Activated CD4-positive, alpha-beta T cell treated with anti-CD3 and anti-CD28 coated beads, Interleukin-2, amount 10 ng/mL, durations not matched to agents 24 days and 14 days (primary cell): Measurements from ENCODE around the gene ALDH1L1. TPM values are rescaled to one million over a fixed set of nuclear protein-coding genes. Genes with fewer than 3 reads are reported as not detected.

Source experiments
- DNase-seq: peaks from one replicate; pipeline ENCODE4 v3.0.0; 2022
- H3K27ac Mint-ChIP-seq: one replicate; pipeline ENCODE4 v1.8.0; 2022; ENCODE audit warnings: mild to moderate bottlenecking, mixed read lengths
- H3K27me3 Mint-ChIP-seq: one replicate; pipeline ENCODE4 v1.8.0; 2022; ENCODE audit warnings: mixed read lengths
- H3K36me3 Mint-ChIP-seq: one replicate; pipeline ENCODE4 v1.8.0; 2022; ENCODE audit warnings: low read depth, mild to moderate bottlenecking, mixed read lengths
- H3K4me1 Mint-ChIP-seq: one replicate; pipeline ENCODE4 v1.8.0; 2021; ENCODE audit warnings: mixed read lengths
- H3K4me3 Mint-ChIP-seq: one replicate; pipeline ENCODE4 v1.8.0; 2022; ENCODE audit warnings: mild to moderate bottlenecking, moderate library complexity, mixed read lengths
- H3K9me3 Mint-ChIP-seq: one replicate; pipeline ENCODE4 v1.8.0; 2021; ENCODE audit warnings: mixed read lengths
- intact Hi-C: fragments of 100-400 bp; cut with micrococcal nuclease; formaldehyde crosslinking; loops from one replicate; pipeline ENCODE4 v1.15.1; 2023
- total RNA-seq: library from RNA; stranded (reverse); gene quantifications from 2 replicates; pipeline ENCODE4 v1.2.3, GENCODE V29; 2022

Gene ALDH1L1
- total RNA-seq, 1 donor from 2014 or later, result not detected

GRCh38 chr3:126110431-126111125 lies 69.8 kb downstream of the ALDH1L1 start:
- H3K9me3 Mint-ChIP-seq, result no peaks in the 10 kb centered on the region
- H3K27me3 Mint-ChIP-seq, result no peaks in the 10 kb centered on the region
- intact Hi-C loops, result loop anchor here (5.0 kb wide), 1 partner anchor 837 kb away; no protein-coding TSS in a partner anchor
- no peak overlapping the region for H3K4me3 Mint-ChIP-seq
- no peak overlapping the region for H3K27ac Mint-ChIP-seq
- H3K36me3 Mint-ChIP-seq, result no peaks in the 10 kb centered on the region
- no peak for DNase-seq
- no peaks in the 10 kb centered on the region for H3K4me1 Mint-ChIP-seq

GRCh38 chr3:126109880-126110235 lies 70.5 kb downstream of the ALDH1L1 start:
- H3K4me3 Mint-ChIP-seq, result no peak overlapping the region
- no peak for DNase-seq
- no peaks in the 10 kb centered on the region for H3K27me3 Mint-ChIP-seq
- H3K36me3 Mint-ChIP-seq, result no peaks in the 10 kb centered on the region
- H3K9me3 Mint-ChIP-seq, result no peaks in the 10 kb centered on the region
- H3K4me1 Mint-ChIP-seq, result no peaks in the 10 kb centered on the region
- intact Hi-C loops, result loop anchor here (5.0 kb wide), 1 partner anchor 837 kb away; no protein-coding TSS in a partner anchor
- H3K27ac Mint-ChIP-seq, result no peak overlapping the region

- no peaks in the 10 kb centered on the region for H3K9me3 Mint-ChIP-seq
- intact Hi-C loops, result no loop called here
- DNase-seq, result no peak
- no peaks in the 10 kb centered on the region for H3K36me3 Mint-ChIP-seq
- H3K27ac Mint-ChIP-seq, result no peak overlapping the region
- H3K4me1 Mint-ChIP-seq, result no peaks in the 10 kb centered on the region
- H3K27me3 Mint-ChIP-seq, result no peaks in the 10 kb centered on the region
- H3K4me3 Mint-ChIP-seq, result no peak overlapping the region
Observed at GRCh38 chr3:126109146-126109879, 71.1 kb downstream of the ALDH1L1 start.

- H3K4me3 Mint-ChIP-seq, result no peak overlapping the region
- H3K36me3 Mint-ChIP-seq, result no peaks in the 10 kb centered on the region
- intact Hi-C loops, result no loop called here
- no peak for DNase-seq
- no peaks in the 10 kb centered on the region for H3K9me3 Mint-ChIP-seq
- H3K27me3 Mint-ChIP-seq, result no peaks in the 10 kb centered on the region
- H3K27ac Mint-ChIP-seq, result no peak overlapping the region
- no peaks in the 10 kb centered on the region for H3K4me1 Mint-ChIP-seq
Observed at GRCh38 chr3:126108676-126109050, 71.7 kb downstream of the ALDH1L1 start.

GRCh38 chr3:126107957-126108675 lies 72.3 kb downstream of the ALDH1L1 start:
- Mint-ChIP-seq H3K4me1 (no peaks in the 10 kb centered on the region), H3K4me3 (no peak overlapping the region), H3K27ac (no peak overlapping the region), H3K9me3 (no peaks in the 10 kb centered on the region), H3K36me3 (no peaks in the 10 kb centered on the region), H3K27me3 (no peaks in the 10 kb centered on the region)
- DNase-seq, result no peak
- intact Hi-C loops, result no loop called here

GRCh38 chr3:126107203-126107939 lies 73.0 kb downstream of the ALDH1L1 start:
- Mint-ChIP-seq H3K27me3 (no peaks in the 10 kb centered on the region), H3K4me1 (no peaks in the 10 kb centered on the region), H3K36me3 (no peaks in the 10 kb centered on the region), H3K9me3 (no peaks in the 10 kb centered on the region), H3K27ac (no peak overlapping the region), H3K4me3 (no peak overlapping the region)
- intact Hi-C loops, result no loop called here
- no peak for DNase-seq

- intact Hi-C loops, result no loop called here
- no peak for DNase-seq
Observed at GRCh38 chr3:126106336-126107202, 73.8 kb downstream of the ALDH1L1 start.

GRCh38 chr3:126105691-126106187 lies 74.6 kb downstream of the ALDH1L1 start:
- Mint-ChIP-seq H3K4me1 (no peaks in the 10 kb centered on the region), H3K36me3 (no peaks in the 10 kb centered on the region), H3K27ac (no peak overlapping the region), H3K9me3 (no peaks in the 10 kb centered on the region), H3K4me3 (no peak overlapping the region), H3K27me3 (no peaks in the 10 kb centered on the region)
- DNase-seq, result no peak
- intact Hi-C loops, result no loop called here

More at GRCh38 chr3:126106336-126107202, 73.8 kb downstream of the ALDH1L1 start:
- H3K27me3 Mint-ChIP-seq, result no peaks in the 10 kb centered on the region
- no peaks in the 10 kb centered on the region for H3K36me3 Mint-ChIP-seq
- H3K4me1 Mint-ChIP-seq, result no peaks in the 10 kb centered on the region
- no peak overlapping the region for H3K4me3 Mint-ChIP-seq
- H3K9me3 Mint-ChIP-seq, result no peaks in the 10 kb centered on the region
- no peak overlapping the region for H3K27ac Mint-ChIP-seq

- Mint-ChIP-seq H3K36me3 (no peaks in the 10 kb centered on the region), H3K27ac (no peak overlapping the region), H3K4me1 (no peaks in the 10 kb centered on the region), H3K27me3 (no peaks in the 10 kb centered on the region), H3K9me3 (no peaks in the 10 kb centered on the region), H3K4me3 (no peak overlapping the region)
- no peak for DNase-seq
- intact Hi-C loops, result no loop called here
Observed at GRCh38 chr3:126104742-126105605, 75.4 kb downstream of the ALDH1L1 start.

- H3K9me3 Mint-ChIP-seq, result no peaks in the 10 kb centered on the region
- DNase-seq, result no peak
- no peaks in the 10 kb centered on the region for H3K36me3 Mint-ChIP-seq
- H3K4me3 Mint-ChIP-seq, result no peak overlapping the region
- H3K4me1 Mint-ChIP-seq, result no peaks in the 10 kb centered on the region
- H3K27ac Mint-ChIP-seq, result no peak overlapping the region
- H3K27me3 Mint-ChIP-seq, result no peaks in the 10 kb centered on the region
- intact Hi-C loops, result no loop called here
Observed at GRCh38 chr3:126104028-126104635, 76.3 kb downstream of the ALDH1L1 start.

- no peak for DNase-seq
- Mint-ChIP-seq H3K4me1 (no peaks in the 10 kb centered on the region), H3K9me3 (no peaks in the 10 kb centered on the region), H3K27me3 (no peaks in the 10 kb centered on the region), H3K4me3 (no peak overlapping the region), H3K27ac (no peak overlapping the region), H3K36me3 (no peaks in the 10 kb centered on the region)
- intact Hi-C loops, result no loop called here
Observed at GRCh38 chr3:126103121-126104027, 77.0 kb downstream of the ALDH1L1 start.
